ENCODE data around the gene CACNA2D3. TPM values are rescaled to one million over a fixed set of nuclear protein-coding genes. Genes with fewer than 3 reads are reported as not detected.

The CACNA2D3 gene
- total RNA-seq, 1 experiment from 2014 or later, result not detected

DNA sequence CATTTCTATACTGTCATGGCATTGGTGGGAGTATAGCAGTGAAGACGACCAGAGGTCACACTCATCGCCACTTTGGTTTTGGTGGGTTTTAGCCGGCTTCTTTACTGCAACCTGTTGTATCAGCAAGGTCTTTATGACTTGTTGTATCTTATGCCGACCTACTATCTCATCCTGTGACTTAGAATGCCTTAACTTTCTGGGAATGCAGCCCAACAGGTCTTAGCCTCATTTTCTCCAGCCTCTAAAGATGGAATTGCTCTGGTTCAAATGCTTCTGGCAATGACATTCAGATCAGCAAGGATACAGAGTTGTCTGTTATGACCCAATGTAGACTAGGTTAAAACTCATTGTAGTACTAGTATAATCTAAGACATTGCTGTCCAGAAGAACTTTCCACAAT lies 860.5 kb downstream of the CACNA2D3 start:
- no TSS peak for BruUV-seq (replicated peaks)
- ATAC-seq (no peak), DNase-seq (no peak)
- POLR2A ChIA-PET (ENCODE audit: unreplicated experiment), result no interaction called here
- Histone ChIP-seq H3F3A (ENCODE audit: low read length, unreplicated experiment) (no peaks in the 10 kb centered on the region), H3K36me3 (ENCODE audit: low read depth, low read length) (no peaks in the 10 kb centered on the region), H3K9me3 (ENCODE audit: low read length) (no peaks in the 10 kb centered on the region), H3K4me3 (ENCODE audit: low read length) (no peak overlapping the region), H3K9ac (ENCODE audit: low read length) (no peak overlapping the region), H3K27ac (ENCODE audit: low read length) (no peak overlapping the region), H3K27me3 (ENCODE audit: low read length) (peaks cover 5% of the 10 kb centered on the region), H3K4me1 (ENCODE audit: insufficient read depth, low read length) (no peaks in the 10 kb centered on the region), H3K4me2 (ENCODE audit: low read length) (no peak overlapping the region), H2AFZ (ENCODE audit: low read length) (no peak overlapping the region), H3K79me2 (ENCODE audit: low read length) (no peaks in the 10 kb centered on the region), H4K20me1 (ENCODE audit: low read length) (no peaks in the 10 kb centered on the region), H3K9me2 (replicated peaks; ENCODE audit: low read length) (no peaks in the 10 kb centered on the region)
- CTCF ChIA-PET, result no interaction called here
- no peak for TF ChIP-seq EZH2 (IDR thresholded peaks at IDR 0.05; ENCODE audit: low read length, unreplicated experiment)
- TF ChIP-seq, protein P1, sequence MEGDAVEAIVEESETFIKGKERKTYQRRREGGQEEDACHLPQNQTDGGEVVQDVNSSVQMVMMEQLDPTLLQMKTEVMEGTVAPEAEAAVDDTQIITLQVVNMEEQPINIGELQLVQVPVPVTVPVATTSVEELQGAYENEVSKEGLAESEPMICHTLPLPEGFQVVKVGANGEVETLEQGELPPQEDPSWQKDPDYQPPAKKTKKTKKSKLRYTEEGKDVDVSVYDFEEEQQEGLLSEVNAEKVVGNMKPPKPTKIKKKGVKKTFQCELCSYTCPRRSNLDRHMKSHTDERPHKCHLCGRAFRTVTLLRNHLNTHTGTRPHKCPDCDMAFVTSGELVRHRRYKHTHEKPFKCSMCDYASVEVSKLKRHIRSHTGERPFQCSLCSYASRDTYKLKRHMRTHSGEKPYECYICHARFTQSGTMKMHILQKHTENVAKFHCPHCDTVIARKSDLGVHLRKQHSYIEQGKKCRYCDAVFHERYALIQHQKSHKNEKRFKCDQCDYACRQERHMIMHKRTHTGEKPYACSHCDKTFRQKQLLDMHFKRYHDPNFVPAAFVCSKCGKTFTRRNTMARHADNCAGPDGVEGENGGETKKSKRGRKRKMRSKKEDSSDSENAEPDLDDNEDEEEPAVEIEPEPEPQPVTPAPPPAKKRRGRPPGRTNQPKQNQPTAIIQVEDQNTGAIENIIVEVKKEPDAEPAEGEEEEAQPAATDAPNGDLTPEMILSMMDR (conservative IDR thresholded peaks at IDR 0.05; ENCODE audit: low read depth, low read length), result no peak
- no peak for TF ChIP-seq EZH2phosphoT487 (IDR thresholded peaks at IDR 0.05; ENCODE audit: borderline replicate concordance, low read length)
- intact Hi-C loops (cut with micrococcal nuclease), result no loop called here

DNA sequence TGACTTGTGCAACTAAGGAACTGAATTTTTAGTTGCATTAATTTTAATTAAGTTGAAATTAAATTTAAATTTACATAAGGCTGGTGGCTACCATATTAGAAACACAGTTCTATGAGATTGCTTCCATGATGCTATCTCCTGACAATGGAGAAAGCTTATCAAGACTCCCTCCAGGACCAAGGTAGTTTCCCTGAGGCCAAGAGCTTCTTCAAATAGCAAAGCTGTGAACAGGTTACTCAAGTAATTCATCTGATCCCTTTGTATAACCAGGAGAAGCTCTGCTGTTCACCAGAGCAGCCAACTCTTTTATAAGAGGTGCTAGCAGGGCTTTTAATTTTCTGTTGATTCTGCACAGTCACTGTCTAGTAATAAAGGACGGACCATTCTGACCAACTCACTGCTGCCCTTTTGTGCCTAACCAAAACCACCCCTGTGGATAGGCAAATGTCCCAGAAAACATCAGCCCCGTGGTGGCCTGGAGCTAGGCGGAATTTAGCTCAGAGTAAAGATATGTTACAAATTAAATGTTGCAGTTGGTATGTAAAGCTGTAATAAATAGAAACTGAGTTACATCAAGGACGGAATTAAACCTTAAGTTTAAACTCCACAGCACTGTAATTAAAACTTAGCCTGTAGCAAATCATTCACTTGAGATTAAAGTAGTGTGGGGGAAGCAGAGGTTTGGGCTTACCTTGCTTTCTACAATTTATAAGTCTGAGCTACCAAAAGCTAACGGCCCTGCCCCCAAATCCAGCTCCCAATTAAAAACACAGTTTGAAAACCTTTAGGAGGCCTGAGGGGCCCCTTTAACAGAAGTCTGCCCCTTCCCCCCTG lies 861.1 kb downstream of the CACNA2D3 start:
- Histone ChIP-seq H3F3A (ENCODE audit: low read length, unreplicated experiment) (no peaks in the 10 kb centered on the region), H3K9me3 (ENCODE audit: low read length) (no peaks in the 10 kb centered on the region), H3K9ac (ENCODE audit: low read length) (no peak overlapping the region), H3K9me2 (replicated peaks; ENCODE audit: low read length) (no peaks in the 10 kb centered on the region), H3K4me2 (ENCODE audit: low read length) (no peak overlapping the region), H4K20me1 (ENCODE audit: low read length) (no peaks in the 10 kb centered on the region), H2AFZ (ENCODE audit: low read length) (no peak overlapping the region), H3K79me2 (ENCODE audit: low read length) (no peaks in the 10 kb centered on the region), H3K27me3 (ENCODE audit: low read length) (peaks cover 5% of the 10 kb centered on the region), H3K4me3 (ENCODE audit: low read length) (no peak overlapping the region), H3K4me1 (ENCODE audit: insufficient read depth, low read length) (no peaks in the 10 kb centered on the region), H3K27ac (ENCODE audit: low read length) (no peak overlapping the region), H3K36me3 (ENCODE audit: low read depth, low read length) (no peaks in the 10 kb centered on the region)
- CTCF ChIA-PET, result no interaction called here
- no peak for ATAC-seq
- no peak for DNase-seq
- no TSS peak for BruUV-seq (replicated peaks)
- intact Hi-C loops (cut with micrococcal nuclease), result no loop called here
- TF ChIP-seq EZH2 (IDR thresholded peaks at IDR 0.05; ENCODE audit: low read length, unreplicated experiment), result no peak
- TF ChIP-seq, protein P1 (conservative IDR thresholded peaks at IDR 0.05; ENCODE audit: low read depth, low read length), result no peak
- no peak for TF ChIP-seq EZH2phosphoT487 (IDR thresholded peaks at IDR 0.05; ENCODE audit: borderline replicate concordance, low read length)
- POLR2A ChIA-PET (ENCODE audit: unreplicated experiment), result no interaction called here

DNA sequence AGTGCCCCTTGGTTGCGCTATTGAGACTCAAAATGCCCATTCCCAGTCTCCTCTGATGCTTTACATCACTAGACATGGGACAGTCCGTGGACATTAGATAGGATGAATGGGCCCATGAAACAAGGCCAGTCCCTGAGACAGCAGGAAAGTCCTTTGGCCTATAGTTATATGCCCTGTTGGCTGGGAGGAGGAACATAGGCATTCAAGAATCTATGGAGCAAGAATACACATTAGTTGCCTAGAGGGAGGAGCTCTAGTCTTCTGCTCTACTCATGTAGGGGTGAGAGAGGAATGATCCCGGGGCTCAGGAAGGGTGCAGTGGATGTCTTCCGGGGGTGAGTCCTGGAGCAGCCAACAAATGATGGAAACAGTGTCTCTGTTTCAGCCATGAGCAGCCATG lies 863.5 kb downstream of the CACNA2D3 start:
- no peak for ATAC-seq
- no TSS peak for BruUV-seq (replicated peaks)
- Histone ChIP-seq H3F3A (ENCODE audit: low read length, unreplicated experiment) (no peaks in the 10 kb centered on the region), H3K27me3 (ENCODE audit: low read length) (peaks cover 5% of the 10 kb centered on the region), H2AFZ (ENCODE audit: low read length) (no peak overlapping the region), H3K9me2 (replicated peaks; ENCODE audit: low read length) (no peaks in the 10 kb centered on the region), H3K4me2 (ENCODE audit: low read length) (no peak overlapping the region), H4K20me1 (ENCODE audit: low read length) (no peaks in the 10 kb centered on the region), H3K4me3 (ENCODE audit: low read length) (no peak overlapping the region), H3K79me2 (ENCODE audit: low read length) (no peaks in the 10 kb centered on the region), H3K36me3 (ENCODE audit: low read depth, low read length) (no peaks in the 10 kb centered on the region), H3K9ac (ENCODE audit: low read length) (no peak overlapping the region), H3K4me1 (ENCODE audit: insufficient read depth, low read length) (no peaks in the 10 kb centered on the region), H3K9me3 (ENCODE audit: low read length) (no peaks in the 10 kb centered on the region), H3K27ac (ENCODE audit: low read length) (no peak overlapping the region)
- DNase-seq, result no peak
- POLR2A ChIA-PET (ENCODE audit: unreplicated experiment), result no interaction called here
- intact Hi-C loops (cut with micrococcal nuclease), result no loop called here
- CTCF ChIA-PET, result no interaction called here
- TF ChIP-seq, protein P1 (conservative IDR thresholded peaks at IDR 0.05; ENCODE audit: low read depth, low read length), result no peak
- TF ChIP-seq EZH2phosphoT487 (IDR thresholded peaks at IDR 0.05; ENCODE audit: borderline replicate concordance, low read length), result no peak
- no peak for TF ChIP-seq EZH2 (IDR thresholded peaks at IDR 0.05; ENCODE audit: low read length, unreplicated experiment)
